Measurements from ENCODE around the gene IRF7.

The IRF7 gene

DNA sequence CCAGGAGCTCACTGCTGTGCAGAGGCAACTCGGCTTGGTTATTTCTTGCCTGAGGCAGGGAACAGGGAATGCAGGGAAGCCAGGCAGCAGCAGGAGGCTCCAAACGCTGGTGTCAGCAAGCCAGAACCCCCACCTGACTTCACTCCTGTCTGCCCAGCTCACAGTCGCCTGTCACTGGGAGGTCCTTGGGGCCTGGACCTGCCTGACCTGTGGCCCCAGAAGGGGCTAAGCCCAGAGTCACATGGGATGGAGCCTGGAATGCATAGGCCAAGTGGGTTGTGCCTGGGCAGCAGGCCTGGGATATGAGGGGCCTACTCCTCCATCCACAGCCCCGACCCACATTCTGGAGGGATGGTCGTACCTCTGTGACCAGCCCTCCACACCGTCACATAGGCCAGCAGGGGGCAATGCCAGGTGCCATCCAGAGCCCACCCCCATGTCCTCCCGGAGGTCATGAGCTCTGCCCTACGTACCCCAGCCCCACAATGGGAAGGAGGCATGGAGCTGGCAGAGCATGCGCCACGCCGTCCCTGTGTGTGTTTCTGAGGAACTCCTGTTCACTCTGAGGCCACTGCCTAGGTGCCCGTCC is 49.7 kb downstream of the IRF7 start:
- TF ChIP-seq, protein P1, sequence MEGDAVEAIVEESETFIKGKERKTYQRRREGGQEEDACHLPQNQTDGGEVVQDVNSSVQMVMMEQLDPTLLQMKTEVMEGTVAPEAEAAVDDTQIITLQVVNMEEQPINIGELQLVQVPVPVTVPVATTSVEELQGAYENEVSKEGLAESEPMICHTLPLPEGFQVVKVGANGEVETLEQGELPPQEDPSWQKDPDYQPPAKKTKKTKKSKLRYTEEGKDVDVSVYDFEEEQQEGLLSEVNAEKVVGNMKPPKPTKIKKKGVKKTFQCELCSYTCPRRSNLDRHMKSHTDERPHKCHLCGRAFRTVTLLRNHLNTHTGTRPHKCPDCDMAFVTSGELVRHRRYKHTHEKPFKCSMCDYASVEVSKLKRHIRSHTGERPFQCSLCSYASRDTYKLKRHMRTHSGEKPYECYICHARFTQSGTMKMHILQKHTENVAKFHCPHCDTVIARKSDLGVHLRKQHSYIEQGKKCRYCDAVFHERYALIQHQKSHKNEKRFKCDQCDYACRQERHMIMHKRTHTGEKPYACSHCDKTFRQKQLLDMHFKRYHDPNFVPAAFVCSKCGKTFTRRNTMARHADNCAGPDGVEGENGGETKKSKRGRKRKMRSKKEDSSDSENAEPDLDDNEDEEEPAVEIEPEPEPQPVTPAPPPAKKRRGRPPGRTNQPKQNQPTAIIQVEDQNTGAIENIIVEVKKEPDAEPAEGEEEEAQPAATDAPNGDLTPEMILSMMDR (IDR thresholded peaks at IDR 0.05; ENCODE audit: borderline replicate concordance, insufficient read depth, low read depth, low read length), result no peak

DNA sequence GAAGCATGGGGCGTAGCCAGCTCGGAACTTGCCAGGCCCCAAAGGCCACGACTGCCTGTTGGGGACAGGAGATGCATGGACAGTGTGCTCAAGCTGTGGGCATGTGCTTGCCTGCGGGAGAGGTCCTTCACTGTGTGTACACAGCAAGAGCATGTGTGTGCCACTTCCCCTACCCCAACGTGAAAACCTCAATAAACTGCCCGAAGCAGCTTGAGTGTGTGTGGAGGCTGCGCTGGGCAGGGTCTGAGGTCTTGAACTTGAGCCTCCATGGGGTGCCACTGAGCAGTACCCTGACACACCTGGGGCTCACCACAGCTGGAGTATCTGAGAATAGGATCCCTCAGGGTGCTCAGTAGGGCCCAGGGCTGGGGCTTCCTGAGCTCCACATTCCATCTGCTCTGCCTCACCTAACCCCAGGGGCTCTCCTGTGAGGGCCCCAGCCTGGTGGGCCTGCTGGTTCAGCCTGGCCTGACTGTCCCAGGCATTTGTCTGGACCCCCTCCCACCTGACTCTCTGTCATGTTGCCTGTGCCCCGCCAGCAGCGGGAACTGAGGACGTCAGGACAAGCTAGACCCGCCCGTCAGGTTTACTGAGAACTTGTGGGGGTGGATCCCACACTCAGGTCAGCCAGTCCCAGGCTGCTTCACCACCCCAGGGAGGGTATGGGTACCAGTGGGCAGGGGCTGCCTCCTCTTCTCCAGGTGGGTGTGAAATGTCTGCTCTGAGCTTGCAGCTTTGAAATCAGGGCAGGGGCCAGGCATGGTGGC is 51.8 kb downstream of the IRF7 start:
- TF ChIP-seq, protein P1 (IDR thresholded peaks at IDR 0.05; ENCODE audit: borderline replicate concordance, insufficient read depth, low read depth, low read length), result no peak
- H3K4me3 ChIP-seq (ENCODE audit: low read depth, low read length), result no peak overlapping the region

More for the DNA sequence above, 49.7 kb downstream of the IRF7 start:
- H3K4me3 ChIP-seq (ENCODE audit: low read depth, low read length), result no peak overlapping the region

DNA sequence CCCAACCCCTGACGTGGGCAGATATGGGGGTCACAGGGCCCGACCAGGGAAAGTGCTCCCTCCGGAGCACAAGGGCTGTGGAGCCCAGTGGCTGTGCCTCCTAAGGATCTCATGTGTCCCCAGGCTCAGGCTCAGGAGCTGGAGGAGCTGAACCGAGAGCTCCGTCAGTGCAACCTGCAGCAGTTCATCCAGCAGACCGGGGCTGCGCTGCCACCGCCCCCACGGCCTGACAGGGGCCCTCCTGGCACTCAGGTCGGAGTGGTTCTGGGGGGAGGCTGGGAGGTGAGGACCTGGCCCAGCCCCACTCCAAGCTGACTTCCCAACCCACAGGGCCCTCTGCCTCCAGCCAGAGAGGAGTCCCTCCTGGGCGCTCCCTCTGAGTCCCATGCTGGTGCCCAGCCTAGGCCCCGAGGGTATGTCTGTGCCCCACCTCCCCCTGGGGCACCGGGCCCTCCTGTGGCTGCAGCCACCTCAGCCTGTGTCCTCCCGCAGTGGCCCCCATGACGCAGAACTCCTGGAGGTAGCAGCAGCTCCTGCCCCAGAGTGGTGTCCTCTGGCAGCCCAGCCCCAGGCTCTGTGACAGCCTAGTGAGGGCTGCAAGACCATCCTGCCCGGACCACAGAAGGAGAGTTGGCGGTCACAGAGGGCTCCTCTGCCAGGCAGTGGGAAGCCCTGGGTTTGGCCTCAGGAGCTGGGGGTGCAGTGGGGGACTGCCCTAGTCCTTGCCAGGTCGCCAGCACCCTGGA is 52.5 kb downstream of the IRF7 start:
- TF ChIP-seq, protein P1 (IDR thresholded peaks at IDR 0.05; ENCODE audit: borderline replicate concordance, insufficient read depth, low read depth, low read length), result no peak
- no peak overlapping the region for H3K4me3 ChIP-seq (ENCODE audit: low read depth, low read length)

All from GM12875 (cell line).